ENCODE measurements around the gene PLGRKT.
"Not testable (repeated sequence)": the region's sequence is repeated elsewhere in the genome, so short reads cannot be mapped to it uniquely, and the experiment has no call there.

PLGRKT gene

GRCh38 chr9:5437254-5438216, at the start of gene PLGRKT:
PLGRKT (minus strand) TSS chr9:5437925; CDS start chr9:5431977, 5,948 bp downstream.
- DNase-seq = peak; percentile 68 to 88

- no peak for DNase-seq
These were observed 49.3 kb upstream of the PLGRKT start for GRCh38 chr9:5486988-5487387.

- DNase-seq = no peak
These were observed 47.8 kb upstream of the PLGRKT start for GRCh38 chr9:5485378-5486085.

GRCh38 chr9:5483306-5483705, 45.6 kb upstream of the PLGRKT start:
- no peak for DNase-seq

GRCh38 chr9:5482194-5482593, 44.5 kb upstream of the PLGRKT start:
- no peak for DNase-seq

GRCh38 chr9:5481322-5482040, 43.8 kb upstream of the PLGRKT start:
- DNase-seq = no peak

GRCh38 chr9:5480919-5481318, 43.2 kb upstream of the PLGRKT start:
- no peak for DNase-seq

- DNase-seq = no peak
These were observed 42.4 kb upstream of the PLGRKT start for GRCh38 chr9:5479994-5480694.

- DNase-seq = no peak
These were observed 40.5 kb upstream of the PLGRKT start for GRCh38 chr9:5478206-5478605.

GRCh38 chr9:5475611-5476010, 37.9 kb upstream of the PLGRKT start:
- not testable (repeated sequence) for DNase-seq

GRCh38 chr9:5470816-5471215, 33.1 kb upstream of the PLGRKT start:
- DNase-seq = no peak

GRCh38 chr9:5470122-5470521, 32.4 kb upstream of the PLGRKT start:
- DNase-seq = no peak

GRCh38 chr9:5468850-5469249, 31.1 kb upstream of the PLGRKT start:
- no peak for DNase-seq

- no peak for DNase-seq
These were observed 29.0 kb upstream of the PLGRKT start for GRCh38 chr9:5466766-5467165.

- no peak for DNase-seq
These were observed 28.3 kb upstream of the PLGRKT start for GRCh38 chr9:5466005-5466404.

GRCh38 chr9:5464831-5465330, 27.2 kb upstream of the PLGRKT start:
- DNase-seq = not testable (repeated sequence)

- no peak for DNase-seq
These were observed 22.4 kb upstream of the PLGRKT start for GRCh38 chr9:5460157-5460556.

GRCh38 chr9:5459289-5459829, 21.6 kb upstream of the PLGRKT start:
- DNase-seq = no peak

GRCh38 chr9:5455181-5455580, 17.5 kb upstream of the PLGRKT start:
- no peak for DNase-seq

GRCh38 chr9:5453673-5454072, 15.9 kb upstream of the PLGRKT start:
- DNase-seq = no peak

- DNase-seq = no peak
These were observed 15.3 kb upstream of the PLGRKT start for GRCh38 chr9:5453004-5453403.

GRCh38 chr9:5452286-5452609, 14.5 kb upstream of the PLGRKT start:
- no peak for DNase-seq
